ENCODE data around the gene PSMD9.
"Not testable (repeated sequence)": the region's sequence is repeated elsewhere in the genome, so short reads cannot be mapped to it uniquely, and the experiment has no call there.

The PSMD9 gene, protein sequence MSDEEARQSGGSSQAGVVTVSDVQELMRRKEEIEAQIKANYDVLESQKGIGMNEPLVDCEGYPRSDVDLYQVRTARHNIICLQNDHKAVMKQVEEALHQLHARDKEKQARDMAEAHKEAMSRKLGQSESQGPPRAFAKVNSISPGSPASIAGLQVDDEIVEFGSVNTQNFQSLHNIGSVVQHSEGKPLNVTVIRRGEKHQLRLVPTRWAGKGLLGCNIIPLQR

DNA sequence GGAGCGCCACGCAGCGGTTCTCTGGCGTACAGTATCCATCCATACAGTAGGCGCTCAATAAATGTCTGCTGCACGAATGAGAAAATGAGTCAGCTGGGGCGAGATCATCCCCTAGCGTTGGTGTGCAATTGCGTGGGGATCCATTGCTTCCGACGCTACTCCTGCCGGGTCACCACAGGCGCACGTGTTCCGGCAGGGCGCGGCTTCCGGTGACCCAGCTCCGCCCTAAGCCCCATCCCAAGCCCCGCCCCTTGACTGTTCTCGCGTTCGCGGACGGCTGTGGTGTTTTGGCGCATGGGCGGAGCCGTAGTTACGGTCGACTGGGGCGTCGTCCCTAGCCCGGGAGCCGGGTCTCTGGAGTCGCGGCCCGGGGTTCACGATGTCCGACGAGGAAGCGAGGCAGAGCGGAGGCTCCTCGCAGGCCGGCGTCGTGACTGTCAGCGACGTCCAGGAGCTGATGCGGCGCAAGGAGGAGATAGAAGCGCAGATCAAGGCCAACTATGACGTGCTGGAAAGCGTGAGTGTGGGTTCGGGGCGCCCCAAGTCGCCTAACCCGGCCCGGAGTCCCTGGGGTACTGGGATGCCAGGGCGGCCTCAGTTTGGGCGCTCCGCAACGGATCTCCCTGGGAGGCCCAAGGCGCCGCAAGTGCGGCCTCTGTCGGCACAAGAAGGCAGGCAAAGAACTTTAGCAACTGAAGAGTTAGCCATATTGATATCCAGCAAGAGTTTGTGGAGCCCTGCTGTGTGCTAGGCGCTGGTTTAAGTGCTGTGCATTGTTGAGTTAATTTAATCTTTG is at the start of gene PSMD9:
TSS of gene PSMD9 (plus strand) at position 313 of the 796 bp plus-strand sequence. CDS start at position 380, 67 bp downstream.
- peak; percentile 99 for DNase-seq

GRCh38 chr12:121839106-121839992 is 49.2 kb upstream of the PSMD9 start:
- peak; percentile 100 for DNase-seq

GRCh38 chr12:121839993-121840761 is 48.4 kb upstream of the PSMD9 start:
- no peak for DNase-seq

DNA sequence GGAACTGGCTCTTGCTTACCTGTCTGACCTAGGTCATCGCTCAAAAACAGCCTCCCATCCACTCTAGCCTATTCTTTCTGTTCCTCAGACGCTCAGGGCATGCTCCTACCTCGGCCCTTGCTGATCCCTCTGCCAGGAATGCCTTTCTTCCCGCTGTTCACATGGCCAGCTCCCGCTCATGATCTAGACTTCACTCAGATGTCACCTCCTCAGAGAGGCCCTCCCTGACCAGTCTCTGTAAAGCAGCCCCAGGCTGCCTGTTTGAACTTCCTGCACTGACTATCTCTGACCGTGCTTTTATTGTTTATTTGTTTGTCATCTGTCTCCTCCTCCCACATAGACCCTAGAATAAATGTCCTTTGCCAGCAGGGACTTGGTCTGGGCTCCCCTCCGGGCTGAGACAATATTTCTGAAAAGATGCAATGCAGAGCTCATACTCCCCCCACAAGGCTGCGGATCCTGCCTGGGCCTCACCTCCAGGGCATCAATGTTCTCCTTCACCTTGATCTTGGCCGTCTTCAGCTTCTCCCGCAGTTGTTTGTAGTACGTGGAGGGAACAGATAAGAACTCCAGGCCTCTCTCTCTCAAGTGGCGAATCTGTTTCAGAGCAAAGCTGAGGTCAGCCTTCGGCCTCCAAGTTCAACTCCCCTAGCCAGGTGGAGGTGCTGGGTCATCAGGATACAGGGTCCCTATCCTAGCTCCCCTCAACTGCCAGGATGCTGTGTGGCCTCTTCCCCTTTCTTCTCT is 45.2 kb upstream of the PSMD9 start:
- DNase-seq = no peak

GRCh38 chr12:121845701-121846100 is 42.9 kb upstream of the PSMD9 start:
- no peak for DNase-seq

DNA sequence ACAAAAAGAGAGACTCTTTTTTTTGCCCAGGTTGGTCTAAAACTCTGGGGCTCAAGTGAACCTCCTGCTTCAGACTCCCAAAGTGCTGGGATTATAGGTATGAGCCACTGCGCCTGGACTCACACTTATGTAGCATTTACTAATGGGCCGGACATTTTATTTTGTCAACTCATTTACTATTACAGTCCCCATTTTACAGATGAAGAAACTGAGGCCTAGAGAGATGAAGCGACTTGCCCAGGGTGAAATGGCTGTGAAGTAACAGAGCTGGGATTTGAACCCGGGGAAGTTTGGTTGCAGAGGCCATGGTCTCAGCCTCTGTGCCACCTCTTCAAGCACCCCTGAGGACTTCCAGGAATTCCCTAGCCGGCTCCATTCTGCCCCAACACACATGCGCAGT is 39.4 kb upstream of the PSMD9 start:
- DNase-seq = no peak

- DNase-seq = no peak
Observed at GRCh38 chr12:121849665-121850064, 38.9 kb upstream of the PSMD9 start.

DNA sequence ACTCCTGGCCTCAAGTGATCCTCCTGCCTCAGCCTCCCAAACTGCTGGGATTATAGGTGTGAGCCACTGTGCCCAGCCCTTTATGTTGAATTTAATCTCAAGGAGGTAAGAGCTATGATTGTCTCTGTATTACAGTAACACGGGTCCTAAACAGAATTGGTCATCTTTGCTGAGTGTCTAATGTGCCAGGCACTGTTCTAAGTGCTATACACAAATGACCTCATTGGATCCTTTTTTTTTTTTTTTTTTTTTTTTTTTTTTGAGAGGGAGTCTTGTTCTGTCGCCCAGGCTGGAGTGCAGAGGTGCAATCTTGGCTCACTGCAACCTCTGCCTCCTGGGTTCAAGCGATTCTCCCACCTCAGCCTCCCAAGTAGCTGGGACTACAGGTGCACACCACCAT is 36.2 kb upstream of the PSMD9 start:
- DNase-seq = not testable (repeated sequence)

DNA sequence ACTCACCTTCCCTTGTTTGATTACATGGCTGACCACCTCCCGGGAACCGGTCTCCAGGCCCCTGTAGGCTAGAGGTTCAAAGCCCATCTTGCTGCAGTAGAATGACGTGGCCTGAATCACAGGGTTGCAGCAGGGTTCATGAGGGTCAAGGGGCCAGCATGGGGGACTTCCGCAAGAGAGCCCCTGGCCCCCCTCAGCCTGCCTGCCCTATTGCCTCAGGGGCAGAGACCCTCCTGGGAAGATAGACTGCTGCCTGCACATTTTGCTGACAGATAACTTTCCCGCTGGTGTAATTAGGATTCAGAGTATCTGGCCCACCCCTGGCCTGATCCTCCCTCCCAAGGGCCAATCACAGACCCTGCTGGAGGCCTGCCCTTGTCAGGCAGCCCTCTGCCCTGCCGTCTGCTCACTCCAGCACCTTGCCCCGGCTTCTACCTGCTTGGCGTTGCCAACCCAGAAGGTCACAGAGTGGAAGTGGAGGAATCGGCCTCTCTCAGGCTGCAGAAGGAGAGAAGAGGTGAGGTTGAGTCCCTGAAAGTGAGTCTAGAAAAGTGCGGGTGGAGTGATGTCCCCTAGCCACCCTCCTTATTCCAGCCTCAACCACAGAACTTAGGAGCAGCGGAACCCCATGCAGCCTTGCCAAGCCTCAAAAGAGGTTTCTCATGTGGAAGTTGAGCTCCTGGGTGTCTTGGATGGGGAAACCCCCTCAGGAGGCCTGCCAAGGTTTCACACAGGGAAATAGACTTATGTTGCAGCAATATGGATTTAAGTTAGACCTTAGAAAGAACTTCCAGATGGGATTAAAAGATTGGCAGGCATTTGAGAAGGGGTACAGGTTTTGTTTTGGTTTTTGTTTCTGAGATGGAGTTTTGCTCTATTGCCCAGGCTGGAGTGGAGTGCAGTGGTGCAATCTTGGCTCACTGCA is 31.0 kb upstream of the PSMD9 start:
- no peak for DNase-seq

DNA sequence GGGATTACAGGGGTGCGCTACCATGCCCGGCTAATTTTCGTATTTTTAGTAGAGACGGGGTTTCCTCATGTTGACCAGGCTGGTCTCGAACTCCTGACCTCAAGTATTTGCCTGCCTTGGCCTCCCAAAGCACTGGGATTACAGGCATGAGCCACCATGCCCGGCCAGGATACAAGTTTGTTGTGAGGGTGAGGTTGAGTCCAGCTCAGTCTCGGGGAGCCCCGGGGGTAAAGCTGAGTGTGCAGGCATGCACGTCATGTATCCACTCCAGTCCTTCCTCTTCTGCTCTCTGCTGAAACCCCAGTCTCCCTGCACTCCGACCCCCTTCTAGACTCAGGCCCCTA is 30.3 kb upstream of the PSMD9 start:
- no peak for DNase-seq

GRCh38 chr12:121858662-121859572 is 29.7 kb upstream of the PSMD9 start, which contains the start of gene HPD:
Gene HPD (minus strand): TSS chr12:121858859. CDS start chr12:121858823, 36 bp downstream.
- no peak for DNase-seq

DNA sequence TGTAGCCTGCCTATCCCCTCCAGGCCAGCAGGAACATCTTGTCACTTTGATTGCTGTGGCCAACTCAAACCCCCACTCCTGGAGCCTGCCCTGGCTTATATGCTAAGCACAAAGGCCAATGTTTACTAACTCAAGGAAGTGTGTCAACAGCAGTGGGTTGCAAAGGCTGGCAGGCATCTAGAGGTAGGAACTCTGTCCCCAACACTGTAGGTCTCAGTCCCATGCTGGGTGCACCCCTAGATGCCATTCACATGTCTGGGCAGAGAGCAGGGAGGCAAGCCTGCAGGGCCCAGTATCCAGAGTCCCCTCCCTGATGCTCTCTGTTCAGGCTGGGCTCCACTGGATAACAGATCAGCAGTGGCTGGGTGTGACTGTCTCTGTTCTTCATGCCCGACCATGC is 28.3 kb upstream of the PSMD9 start:
- DNase-seq = no peak

DNA sequence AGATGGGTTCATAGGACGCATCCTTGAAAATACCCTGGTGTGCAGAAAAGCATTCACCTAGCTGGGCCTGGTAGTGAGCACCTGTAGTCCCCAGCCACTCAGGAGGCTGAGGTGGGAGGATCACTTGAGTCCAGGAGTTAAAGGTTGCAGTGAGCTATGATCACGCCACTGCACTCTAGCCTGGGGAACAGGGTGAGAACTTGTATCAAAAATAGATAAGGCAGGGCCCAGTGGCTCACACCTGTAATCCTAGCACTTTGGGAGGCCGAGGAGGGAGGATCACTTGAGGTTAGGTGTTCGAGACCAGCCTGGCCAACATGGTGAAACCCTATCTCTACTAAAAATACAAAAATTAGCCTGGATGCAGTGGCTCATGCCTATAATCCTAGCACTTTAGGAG is 27.9 kb upstream of the PSMD9 start:
- not testable (repeated sequence) for DNase-seq

DNA sequence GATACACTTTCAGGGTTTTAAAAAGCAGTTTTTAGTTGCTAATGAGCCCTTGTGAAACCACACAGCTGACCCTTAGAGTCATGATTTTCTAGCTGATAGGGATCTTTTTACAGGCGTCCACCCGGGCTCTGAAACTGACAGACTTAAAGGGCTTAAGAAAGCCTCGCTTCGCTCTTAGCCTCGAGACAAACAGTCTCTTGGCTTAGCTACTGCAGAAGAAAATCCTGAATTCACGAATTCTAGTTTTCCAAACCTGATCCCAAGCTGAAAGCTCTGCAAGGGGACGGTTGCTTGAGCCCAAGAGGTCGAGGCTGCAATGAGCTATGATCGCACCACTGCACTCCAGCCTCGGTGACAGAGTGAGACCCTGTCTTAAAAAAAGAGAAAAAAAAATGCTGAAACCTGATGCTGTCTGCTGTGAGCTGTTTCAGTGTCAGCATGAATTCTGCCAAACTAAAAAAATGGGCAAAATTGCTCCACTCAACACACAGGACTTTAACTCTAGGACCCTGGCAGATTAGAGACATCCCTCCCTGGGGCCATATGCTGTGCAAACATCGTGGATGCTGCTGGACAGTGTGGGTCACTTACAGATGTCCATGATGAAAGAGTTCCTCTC is 26.8 kb upstream of the PSMD9 start:
- no peak for DNase-seq

- DNase-seq = no peak
Observed at GRCh38 chr12:121866331-121866730, 22.3 kb upstream of the PSMD9 start.

- not testable (repeated sequence) for DNase-seq
Observed at GRCh38 chr12:121869229-121869628, 19.4 kb upstream of the PSMD9 start.

DNA sequence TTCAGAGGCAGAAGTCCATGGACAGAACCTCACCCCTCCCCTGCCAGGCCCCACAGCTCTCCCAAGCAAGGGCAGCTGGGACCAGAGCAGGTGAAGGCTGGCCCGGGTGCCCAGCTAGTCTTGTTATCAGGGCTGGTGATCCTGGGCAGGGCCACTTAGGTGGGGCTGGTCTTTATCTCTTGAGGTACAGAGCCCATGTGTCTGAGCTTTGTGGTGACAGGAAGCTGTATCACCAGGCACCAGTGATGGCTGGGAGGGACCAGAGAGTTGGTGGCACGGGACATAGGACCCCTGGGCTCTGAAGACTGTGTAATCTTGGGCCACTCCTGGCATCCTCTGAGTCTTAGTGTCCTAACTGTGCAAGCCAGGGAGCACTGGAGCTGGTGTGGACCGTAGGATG is 17.1 kb upstream of the PSMD9 start:
- DNase-seq = no peak

GRCh38 chr12:121872546-121873215 is 15.9 kb upstream of the PSMD9 start:
- no peak for DNase-seq

DNA sequence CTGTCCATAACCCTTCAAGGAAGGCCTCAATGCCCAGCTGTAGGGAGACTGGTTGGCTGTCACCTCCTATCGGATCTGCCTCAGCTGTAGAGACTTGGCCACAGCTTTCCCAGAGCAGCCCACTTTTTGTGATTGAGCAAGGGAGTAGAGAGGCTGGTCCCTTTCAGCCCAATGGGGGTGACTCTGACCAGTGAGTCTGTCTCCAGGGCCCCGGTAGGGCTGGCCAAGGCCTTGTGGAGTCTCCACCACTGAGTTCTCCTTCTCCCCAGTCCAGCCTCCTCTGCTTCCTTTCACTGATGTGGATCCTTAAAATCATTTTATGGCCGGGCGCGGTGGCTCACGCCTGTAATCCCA is 15.4 kb upstream of the PSMD9 start:
- no peak for DNase-seq
